Heart left ventricle (tissue), 16 donors: ENCODE results near the gene RGS7. TPM values are rescaled to one million over a fixed set of nuclear protein-coding genes. Genes with fewer than 3 reads are reported as not detected.

Experiments
- ATAC-seq, 4 donors: fragments of 200-7000 bp; cut with Tn5 transposase; one replicate each; pipeline ENCODE4 v1.9.1; 2020 to 2022; ENCODE audit warnings: moderate library complexity in 4 of 4, mild to moderate bottlenecking in 3 of 4, moderate number of reproducible peaks in 1 of 4
- DNase-seq, 5 donors: peaks; one replicate each; pipeline ENCODE4 v3.0.0-alpha.2; 2020
- H3K27ac ChIP-seq, 12 donors: fragments of 200-600 bp; sonication (generic) in 4 of 12; one replicate each; pipeline versions ENCODE4 v1.5.0 to v1.8.0; 2016 to 2022; ENCODE audit warnings: mild to moderate bottlenecking in 2 of 12
- H3K27me3 ChIP-seq, 9 donors: fragments of 200-600 bp; sonication (generic) in 2 of 9; one replicate each; pipeline versions ENCODE4 v1.5.1 to v1.8.0; 2016 to 2022; ENCODE audit warnings: mild to moderate bottlenecking in 3 of 9
- H3K36me3 ChIP-seq, 9 donors: fragments of 200-600 bp; sonication (generic) in 2 of 9; one replicate each; pipeline versions ENCODE4 v1.5.0 to v1.8.0; 2018 to 2022; ENCODE audit warnings: mild to moderate bottlenecking in 2 of 9
- H3K4me1 ChIP-seq, 12 donors: fragments of 200-600 bp; sonication (generic) in 4 of 12; one replicate each; pipeline versions ENCODE4 v1.5.0 to v1.8.0; 2016 to 2022; ENCODE audit warnings: mild to moderate bottlenecking in 3 of 12
- H3K4me3 ChIP-seq, 12 donors: fragments of 200-600 bp; sonication (generic) in 4 of 12; one replicate each; pipeline versions ENCODE4 v1.5.0 to v1.8.0; 2017 to 2022; ENCODE audit warnings: mild to moderate bottlenecking in 9 of 12, moderate library complexity in 4 of 12
- H3K9me3 ChIP-seq, 12 donors: fragments of 200-600 bp; sonication (generic) in 4 of 12; one replicate each; pipeline versions ENCODE4 v1.5.0 to v1.8.0; 2016 to 2022; ENCODE audit warnings: mild to moderate bottlenecking in 1 of 12
- CTCF ChIP-seq, 12 donors: fragments of 200-600 bp; sonication (generic) in 4 of 12; IDR thresholded peaks; one replicate each; pipeline versions ENCODE4 v1.5.0 to v1.8.0; 2018 to 2022; ENCODE audit warnings: antibody characterized with exemption in 12 of 12, mild to moderate bottlenecking in 5 of 12
- POLR2A ChIP-seq, 2 donors: fragments of 450-650 bp; IDR thresholded peaks; one replicate each; pipeline ENCODE4 v1.6.1; 2017; ENCODE audit warnings: antibody characterized with exemption in 2 of 2, mild to moderate bottlenecking in 2 of 2, moderate library complexity in 2 of 2
- WGBS, 4 donors: extraction: QIAGEN DNeasy Blood & Tissue Kit in 2 of 4; methylation state at CpG; one replicate each; pipeline versions ENCODE4 v1.1.5 to v1.1.7; 2013 to 2018; 5-methylcytosine and 5-hydroxymethylcytosine counted together
- intact Hi-C, 10 donors: fragments of 100-400 bp; cut with DNase I; formaldehyde crosslinking; loops; one replicate each; pipeline versions ENCODE4 v1.11.1 to v1.14.2; 2022
- polyA plus RNA-seq, 2 donors: library from polyadenylated mRNA; stranded (reverse); fragments of 200-250 nt; gene quantifications; one replicate each; pipeline ENCODE4 v1.2.3, GENCODE V29; 2013
- total RNA-seq, 9 donors: library from RNA; depleted of rRNA in 2 of 9; stranded (reverse); fragments of >200 nt in 2 of 9; fragmentation: NEBNext Ultra II Directional in 3 of 9; extraction: Animal tissue kit (Norgen Biotek cat#: 25700) in 3 of 9; gene quantifications; one replicate each; pipeline versions ENCODE4 v1.1.0 to v1.2.4, GENCODE V29; 2016 to 2023
- donor health status: ischemic (EF 13 %, LVEDD 7.1; RV severe dilation, severe dysfunction).
- donor health status: healthy with polysubstance abuse.
- donor health status: DM: no; HTN: yes; CAD: no.
- donor health status: DM: no; HTN: no; CAD: no.
- donor health status: ischemic (EF 25% LVEDD 6.9; RV normal size, moderate dysfunction).
- donor health status: ischemic (EF 25% LVEDD 5.7; RV mildly dilated, moderate dysfunction).
- donor health status: healthy.
- donor health status: DM: yes; HTN: yes; CAD: no.
- donor health status: ischemic (EF 35%, LVEDD 5.7; RV mildly dilated, moderate dysfunction).
- donor health status: nonischemic (EF 11% LVEDD 7.7; RV severe dilation, severe dysfunction).
- donor health status: DM: yes; HTN: yes; CAD: no.
- donor health status: PGD.
- donor health status: ischemic (EF 29% LVEDD 5.4; RV normal size, mild dysfunction).
- donor health status: nonischemic (EF 23%, LVEDD 6.1; RV moderate dilation, normal function).

The RGS7 gene
- total and polyA plus RNA-seq, 11 donors: not detected

GRCh38 chr1:241020851-241021697, 335.9 kb downstream of the RGS7 start:
- TF ChIP-seq POLR2A (IDR thresholded peaks at IDR 0.05) (no peak), CTCF (IDR thresholded peaks at IDR 0.05) (no peak)
- ATAC-seq: no peak
- intact Hi-C loops: no loop called here
- 78 to 82% (median 80%) methylated on average over 6 of the region's 6 CpGs for WGBS, 4 donors
- Histone ChIP-seq H3K9me3 (peaks cover 0 to 19% (median 5%) of the 10 kb centered on the region in 12 donors), H3K27me3 (no peaks in the 10 kb centered on the region), H3K4me1 (no peaks in the 10 kb centered on the region), H3K27ac (no peak overlapping the region), H3K4me3 (no peak overlapping the region), H3K36me3 (no peaks in the 10 kb centered on the region)
- no peak for DNase-seq

- WGBS, 4 donors: 66 to 71% (median 69%) methylated on average over 7 of the region's 7 CpGs
- Histone ChIP-seq H3K9me3 (peaks cover 0 to 13% (median under 1%) of the 10 kb centered on the region in 12 donors), H3K4me3 (no peak overlapping the region), H3K27ac (no peak overlapping the region), H3K27me3 (no peaks in the 10 kb centered on the region), H3K4me1 (no peaks in the 10 kb centered on the region), H3K36me3 (no peaks in the 10 kb centered on the region)
- intact Hi-C loops: no loop called here
- TF ChIP-seq CTCF (IDR thresholded peaks at IDR 0.05) (no peak), POLR2A (IDR thresholded peaks at IDR 0.05) (no peak)
- DNase-seq (no peak), ATAC-seq (no peak)
These were observed 344.2 kb downstream of the RGS7 start for GRCh38 chr1:241012708-241013340.

- H3K9me3 ChIP-seq: peaks cover 0 to 4% (median 0%) of the 10 kb centered on the region in 12 donors
- H3K4me3 ChIP-seq: no peak overlapping the region
- no peaks in the 10 kb centered on the region for H3K4me1 ChIP-seq
- H3K36me3 ChIP-seq: no peaks in the 10 kb centered on the region
- no peaks in the 10 kb centered on the region for H3K27me3 ChIP-seq
- no peak for TF ChIP-seq POLR2A (IDR thresholded peaks at IDR 0.05)
- no peak for TF ChIP-seq CTCF (IDR thresholded peaks at IDR 0.05)
- no peak for ATAC-seq
- intact Hi-C loops: no loop called here
- no peak overlapping the region for H3K27ac ChIP-seq
- 80 to 90% (median 88%) methylated on average over 4 of the region's 4 CpGs for WGBS, 4 donors
- no peak for DNase-seq
These were observed 349.3 kb downstream of the RGS7 start for GRCh38 chr1:241007668-241008067.

- TF ChIP-seq CTCF (IDR thresholded peaks at IDR 0.05): no peak
- TF ChIP-seq POLR2A (IDR thresholded peaks at IDR 0.05): no peak
- WGBS, 4 donors: 72 to 82% (median 79%) methylated on average over 8 of the region's 8 CpGs
- ATAC-seq: no peak
These were observed 357.2 kb downstream of the RGS7 start for GRCh38 chr1:240999826-241000225.

More at GRCh38 chr1:240999826-241000225, 357.2 kb downstream of the RGS7 start:
- Histone ChIP-seq H3K9me3 (peaks cover 0 to 6% (median 0%) of the 10 kb centered on the region in 12 donors), H3K27ac (no peak overlapping the region), H3K36me3 (no peaks in the 10 kb centered on the region), H3K4me1 (no peaks in the 10 kb centered on the region), H3K4me3 (no peak overlapping the region), H3K27me3 (no peaks in the 10 kb centered on the region)
- no peak for DNase-seq
- intact Hi-C loops: no loop called here
